GM20000 (cell line): ENCODE measurements around the gene TUBB2B.

Experiments
- DNase-seq: peaks from one replicate; pipeline ENCODE4 v3.0.0; 2012; ENCODE audit warnings: low spot score
- CTCF ChIP-seq: IDR thresholded peaks from 2 replicates; pipeline ENCODE4 v1.5.1; 2012; ENCODE audit warnings: mild to moderate bottlenecking, control low read depth; ENCODE audit errors: extremely low read depth, missing control alignments

The TUBB2B gene

GRCh38 chr6:3263096-3263495, 35.6 kb upstream of the TUBB2B start:
- no peak for DNase-seq
- TF ChIP-seq CTCF = no peak

GRCh38 chr6:3261921-3262320, 34.5 kb upstream of the TUBB2B start:
- no peak for DNase-seq
- no peak for TF ChIP-seq CTCF

GRCh38 chr6:3261518-3261820, 34.0 kb upstream of the TUBB2B start:
- TF ChIP-seq CTCF = no peak
- no peak for DNase-seq

- DNase-seq = no peak
- TF ChIP-seq CTCF = no peak
These were observed 33.5 kb upstream of the TUBB2B start for GRCh38 chr6:3260772-3261517.

GRCh38 chr6:3260296-3260695, 32.8 kb upstream of the TUBB2B start:
- no peak for TF ChIP-seq CTCF
- DNase-seq = no peak

GRCh38 chr6:3259491-3259958, 32.1 kb upstream of the TUBB2B start:
- no peak for TF ChIP-seq CTCF

GRCh38 chr6:3258720-3259490, 31.5 kb upstream of the TUBB2B start, which contains the start of gene PSMG4:
PSMG4 (plus strand) TSS chr6:3258947; CDS start chr6:3259023, 76 bp downstream.
- DNase-seq = peak; percentile 99
- TF ChIP-seq CTCF = no peak

More at GRCh38 chr6:3259491-3259958, 32.1 kb upstream of the TUBB2B start:
- DNase-seq = peak; percentile 57
